ENCODE data around the gene ZFHX3. TPM values are rescaled to one million over a fixed set of nuclear protein-coding genes. Genes with fewer than 3 reads are reported as not detected.
A peak's percentile ranks its signal among the peaks of the same experiment; 100 is the strongest.

Gene ZFHX3
- total and polyA plus RNA-seq, 2 of the 8 experiments (the other 6 are each of a cell fraction or from before 2014, with no cell fraction given) = 0.08 to 0.99 TPM

GRCh38 chr16:72878301-72879269 is 169.3 kb downstream of the ZFHX3 start:
- no peak overlapping the region for H3K27ac ChIP-seq (ENCODE audit: low read depth, low read length)
- H4K20me1 ChIP-seq (replicated peaks in 1 of 2; ENCODE audit: control insufficient read depth in 1 of 2, insufficient read depth in 2 of 2, low read length in 2 of 2) = peaks cover 0 to 2% of the 10 kb centered on the region in 2 experiments
- H3K56ac ChIP-seq (replicated peaks; ENCODE audit: insufficient read length, low read depth, low read length) = no peak overlapping the region
- ChIA-PET POLR2A (ENCODE audit: partially characterized antibody) (interaction anchor here (0.9 kb wide), 1 partner anchor 10 kb away, joined by 3 read pairs; no protein-coding TSS in a partner anchor), CTCF (ENCODE audit: partially characterized antibody) (interaction anchor here (0.9 to 1.4 kb wide), 2 partner anchors 15 to 21 kb away, joined by 3 to 4 read pairs; no protein-coding TSS in a partner anchor)
- no peak overlapping the region for H3K14ac ChIP-seq (ENCODE audit: insufficient read length)
- no peak overlapping the region for H2BK15ac ChIP-seq (ENCODE audit: low read length)
- H3K4me3 ChIP-seq (ENCODE audit: extremely low read depth in 1 of 4, insufficient read depth in 2 of 4, low read depth in 3 of 4, low read length in 4 of 4) = no peak overlapping the region
- 0 out of 2 replicates have a peak overlapping the region, but pooled peaks have one; percentile 24 for H2AK5ac ChIP-seq (ENCODE audit: low read depth, low read length)
- no peak overlapping the region for H3K23ac ChIP-seq (ENCODE audit: insufficient read length)
- no peaks in the 10 kb centered on the region for H3K4me1 ChIP-seq (replicated peaks in 1 of 4; ENCODE audit: control insufficient read depth in 3 of 4, insufficient read depth in 4 of 4, low read length in 3 of 4)
- H3K79me2 ChIP-seq (ENCODE audit: control insufficient read depth in 1 of 2, insufficient read depth in 2 of 2, low read length in 2 of 2) = no peaks in the 10 kb centered on the region
- 93% methylated on average over 19 of the region's 19 CpGs; no CpG with 5 or more reads in 1 of the 2 experiments for WGBS, 2 experiments (ENCODE audit: extremely low coverage in 1 of 2, insufficient coverage in 1 of 2, insufficient read length in 1 of 2, insufficient replicate concordance in 2 of 2, low coverage in 1 of 2, low lambda C conversion rate in 2 of 2, missing lambda C conversion rate in 1 of 2)
- no peak overlapping the region for H4K8ac ChIP-seq (ENCODE audit: extremely low read depth, insufficient read depth, low read length)
- no peak overlapping the region for H3K4me2 ChIP-seq (ENCODE audit: insufficient read depth in 1 of 2, low read depth in 2 of 2, low read length in 2 of 2)
- H3K23me2 ChIP-seq (ENCODE audit: low read depth, low read length) = no peaks in the 10 kb centered on the region
- no peak overlapping the region for H3K18ac ChIP-seq (ENCODE audit: extremely low read depth, low read length)
- no peak overlapping the region for H2BK120ac ChIP-seq (replicated peaks; ENCODE audit: low read depth, low read length)
- no peak overlapping the region for H2AFZ ChIP-seq (ENCODE audit: low read length)
- no peaks in the 10 kb centered on the region for H3K36me3 ChIP-seq (ENCODE audit: control insufficient read depth in 2 of 4, insufficient read depth in 4 of 4, low read length in 3 of 4)
- no peaks in the 10 kb centered on the region for H3K9me3 ChIP-seq (ENCODE audit: insufficient read depth in 2 of 2, low read depth in 1 of 2, low read length in 1 of 2)
- no peak overlapping the region for H3K9ac ChIP-seq (replicated peaks in 1 of 4; ENCODE audit: extremely low read depth in 1 of 4, low read depth in 3 of 4, low read length in 3 of 4)
- no peak overlapping the region for H3K4ac ChIP-seq (replicated peaks; ENCODE audit: insufficient read length, low read depth, low read length)
- 0 out of 2 replicates have a peak overlapping the region, but pooled peaks have one; percentile 39 for H2BK12ac ChIP-seq (ENCODE audit: low read depth, low read length)
- no peaks in the 10 kb centered on the region for H3K27me3 ChIP-seq (replicated peaks in 1 of 4; ENCODE audit: control insufficient read depth in 3 of 4, extremely low read depth in 1 of 4, insufficient read depth in 3 of 4, low read length in 3 of 4)
- H2BK5ac ChIP-seq (ENCODE audit: low read depth, low read length) = no peak overlapping the region
- no peak overlapping the region for H2BK20ac ChIP-seq (ENCODE audit: low read length)
- H4K5ac ChIP-seq (ENCODE audit: insufficient read length, low read depth, low read length) = no peak overlapping the region
- DNase-seq (ENCODE audit: low read depth in 1 of 2, low spot score in 2 of 2) (no peak), FAIRE-seq (no peak)
- no peaks in the 10 kb centered on the region for H3K79me1 ChIP-seq (ENCODE audit: low read depth, low read length)
- H4K91ac ChIP-seq (replicated peaks; ENCODE audit: insufficient read length, low read length) = no peak overlapping the region
- no peak for TF ChIP-seq RBBP5 (IDR thresholded peaks at IDR 0.05; ENCODE audit: borderline replicate concordance, low read depth, low read length)
- TF ChIP-seq POLR2AphosphoS5 (IDR thresholded peaks at IDR 0.05; ENCODE audit: low read depth, low read length) = no peak
- TF ChIP-seq CEBPB (IDR thresholded peaks at IDR 0.05; ENCODE audit: low read depth, low read length) = no peak
- TF ChIP-seq RAD21 (IDR thresholded peaks at IDR 0.05 in 1 of 2, conservative IDR thresholded peaks at IDR 0.05 in 1 of 2; ENCODE audit: low read depth in 2 of 2, low read length in 2 of 2) = no peak
- TF ChIP-seq TAF1 (IDR thresholded peaks at IDR 0.05; ENCODE audit: low read depth, low read length) = no peak
- no peak for TF ChIP-seq NRF1 (IDR thresholded peaks at IDR 0.05; ENCODE audit: low read depth, low read length)
- no peak for TF ChIP-seq POU5F1 (IDR thresholded peaks at IDR 0.05; ENCODE audit: low read depth, low read length)
- no peak for TF ChIP-seq CTBP2 (IDR thresholded peaks at IDR 0.05; ENCODE audit: borderline replicate concordance, insufficient read depth, insufficient read length, low read length)
- no peak for TF ChIP-seq SP2 (IDR thresholded peaks at IDR 0.05; ENCODE audit: low read length)
- TF ChIP-seq RNF2 (IDR thresholded peaks at IDR 0.05; ENCODE audit: borderline replicate concordance, low read depth, low read length, missing control alignments, poor library complexity, severe bottlenecking) = no peak
- no peak for TF ChIP-seq EZH2 (IDR thresholded peaks at IDR 0.05; ENCODE audit: low read depth, low read length, severe bottlenecking)
